HepG2 (cell line): ENCODE results near the gene PLA2G12B.
"Not testable (repeated sequence)": the region's sequence is repeated elsewhere in the genome, so short reads cannot be mapped to it uniquely, and the experiment has no call there.

Source experiments
- AHDC1 ChIP-seq: sonication (generic); formaldehyde crosslinking; IDR thresholded peaks from 2 replicates; pipeline ENCODE4 v1.5.1; 2020; ENCODE audit warnings: mild to moderate bottlenecking, missing genetic modification reagents, borderline replicate concordance
- ATF1 ChIP-seq: IDR thresholded peaks from 2 replicates; pipeline ENCODE4 v1.6.1; 2016; ENCODE audit warnings: mild to moderate bottlenecking, control low read depth
- ATF2 ChIP-seq: sonication (generic); formaldehyde crosslinking; IDR thresholded peaks from 2 replicates; pipeline ENCODE4 v1.4.0; 2020; ENCODE audit warnings: missing genetic modification reagents
- CEBPB ChIP-seq: IDR thresholded peaks from 2 replicates; pipeline ENCODE4 v1.6.1; 2011; ENCODE audit warnings: low read depth, low read length, improper control_type of control experiment, borderline replicate concordance
- CHD2 ChIP-seq: IDR thresholded peaks from 2 replicates; pipeline ENCODE4 v1.6.1; 2011; ENCODE audit warnings: low read depth, low read length, improper control_type of control experiment
- EZH2 ChIP-seq: conservative IDR thresholded peaks from 2 replicates; pipeline ENCODE4 v1.6.1; 2012; ENCODE audit warnings: mild to moderate bottlenecking, low read depth, low read length, moderate library complexity
- HCFC1 ChIP-seq: fragments of 150-350 bp; IDR thresholded peaks from 2 replicates; pipeline ENCODE4 v1.6.1; 2014; ENCODE audit warnings: low read depth, low read length
- MAF1 ChIP-seq: sonication (generic); formaldehyde crosslinking; IDR thresholded peaks from 2 replicates; pipeline ENCODE4 v1.5.0; 2020; ENCODE audit warnings: missing genetic modification reagents, borderline replicate concordance
- POGZ ChIP-seq: sonication (generic); formaldehyde crosslinking; IDR thresholded peaks from 2 replicates; pipeline ENCODE4 v1.4.0; 2020; ENCODE audit warnings: mild to moderate bottlenecking, missing genetic modification reagents
- POLR2AphosphoS5 ChIP-seq: IDR thresholded peaks from 2 replicates; pipeline ENCODE4 v1.6.1; 2012; ENCODE audit warnings: low read depth, low read length
- SMARCC2 ChIP-seq: fragments of 450-650 bp; IDR thresholded peaks from 2 replicates; pipeline ENCODE4 v1.6.1; 2017; ENCODE audit warnings: antibody characterized with exemption, mild to moderate bottlenecking
- TEAD2 ChIP-seq: sonication (generic); formaldehyde crosslinking; IDR thresholded peaks from 2 replicates; pipeline ENCODE4 v1.9.0; 2021; ENCODE audit warnings: missing genetic modification reagents
- TF ChIP-seq, protein P1 (sequence below): sonication (generic); formaldehyde crosslinking; IDR thresholded peaks from 2 replicates; pipeline ENCODE4 v1.5.0; 2020; ENCODE audit warnings: mild to moderate bottlenecking, missing genetic modification reagents, moderate library complexity

- not testable (repeated sequence) for TF ChIP-seq CEBPB; POGZ (CRISPR knock-in tag); MAF1; CHD2; SMARCC2; POLR2AphosphoS5; ATF2 (CRISPR knock-in tag); TEAD2 (CRISPR knock-in tag); EZH2; ATF1; AHDC1; HCFC1
- TF ChIP-seq, protein P1, sequence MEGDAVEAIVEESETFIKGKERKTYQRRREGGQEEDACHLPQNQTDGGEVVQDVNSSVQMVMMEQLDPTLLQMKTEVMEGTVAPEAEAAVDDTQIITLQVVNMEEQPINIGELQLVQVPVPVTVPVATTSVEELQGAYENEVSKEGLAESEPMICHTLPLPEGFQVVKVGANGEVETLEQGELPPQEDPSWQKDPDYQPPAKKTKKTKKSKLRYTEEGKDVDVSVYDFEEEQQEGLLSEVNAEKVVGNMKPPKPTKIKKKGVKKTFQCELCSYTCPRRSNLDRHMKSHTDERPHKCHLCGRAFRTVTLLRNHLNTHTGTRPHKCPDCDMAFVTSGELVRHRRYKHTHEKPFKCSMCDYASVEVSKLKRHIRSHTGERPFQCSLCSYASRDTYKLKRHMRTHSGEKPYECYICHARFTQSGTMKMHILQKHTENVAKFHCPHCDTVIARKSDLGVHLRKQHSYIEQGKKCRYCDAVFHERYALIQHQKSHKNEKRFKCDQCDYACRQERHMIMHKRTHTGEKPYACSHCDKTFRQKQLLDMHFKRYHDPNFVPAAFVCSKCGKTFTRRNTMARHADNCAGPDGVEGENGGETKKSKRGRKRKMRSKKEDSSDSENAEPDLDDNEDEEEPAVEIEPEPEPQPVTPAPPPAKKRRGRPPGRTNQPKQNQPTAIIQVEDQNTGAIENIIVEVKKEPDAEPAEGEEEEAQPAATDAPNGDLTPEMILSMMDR (CRISPR knock-in tag): not testable (repeated sequence)
These were observed 37.4 kb downstream of the PLA2G12B start for GRCh38 chr10:72917201-72917600.
